GM21619 (cell line): ENCODE results near the gene IGHMBP2.
"Not testable (repeated sequence)": the region's sequence is repeated elsewhere in the genome, so short reads cannot be mapped to it uniquely, and the experiment has no call there.

Experiments
- ATAC-seq: cut with Tn5 transposase; IDR thresholded peaks from one replicate; pipeline ENCODE4 v1.9.1; 2021; ENCODE audit not compliant: unreplicated experiment

Gene IGHMBP2

GRCh38 chr11:68903288-68904247 is at the start of gene IGHMBP2, which contains the start of gene MRPL21:
TSS of gene IGHMBP2 (plus strand) at chr11:68903891. CDS start at chr11:68903953, 62 bp downstream.
TSS of gene MRPL21 (minus strand) at chr11:68903832. CDS start at chr11:68903810, 22 bp downstream.
- ATAC-seq: peak; percentile 91

GRCh38 chr11:68854273-68854958 is 49.3 kb upstream of the IGHMBP2 start:
- no peak for ATAC-seq

- no peak for ATAC-seq
These were observed 48.3 kb upstream of the IGHMBP2 start for GRCh38 chr11:68855205-68855981.

- ATAC-seq: not testable (repeated sequence)
These were observed 47.2 kb upstream of the IGHMBP2 start for GRCh38 chr11:68856425-68857030.

- no peak for ATAC-seq
These were observed 46.6 kb upstream of the IGHMBP2 start for GRCh38 chr11:68857037-68857586.

- ATAC-seq: no peak
These were observed 44.6 kb upstream of the IGHMBP2 start for GRCh38 chr11:68859123-68859522.

GRCh38 chr11:68862421-68862820 is 41.3 kb upstream of the IGHMBP2 start:
- no peak for ATAC-seq

GRCh38 chr11:68863553-68864265 is 40.0 kb upstream of the IGHMBP2 start:
- no peak for ATAC-seq

GRCh38 chr11:68865241-68865640 is 38.5 kb upstream of the IGHMBP2 start:
- ATAC-seq: no peak

GRCh38 chr11:68867066-68867465 is 36.6 kb upstream of the IGHMBP2 start:
- no peak for ATAC-seq

GRCh38 chr11:68868221-68868835 is 35.4 kb upstream of the IGHMBP2 start:
- no peak for ATAC-seq

GRCh38 chr11:68870470-68870869 is 33.2 kb upstream of the IGHMBP2 start:
- no peak for ATAC-seq

- ATAC-seq: no peak
These were observed 31.3 kb upstream of the IGHMBP2 start for GRCh38 chr11:68872216-68873003.

- ATAC-seq: no peak
These were observed 25.7 kb upstream of the IGHMBP2 start for GRCh38 chr11:68878022-68878421.

- no peak for ATAC-seq
These were observed 22.8 kb upstream of the IGHMBP2 start for GRCh38 chr11:68880851-68881250.

- no peak for ATAC-seq
These were observed 22.4 kb upstream of the IGHMBP2 start for GRCh38 chr11:68881320-68881719.

GRCh38 chr11:68882391-68882790 is 21.3 kb upstream of the IGHMBP2 start:
- ATAC-seq: no peak

- ATAC-seq: not testable (repeated sequence)
These were observed 18.9 kb upstream of the IGHMBP2 start for GRCh38 chr11:68884827-68885226.
